ENCODE data around the gene LNX1.
A peak's percentile ranks its signal among the peaks of the same experiment; 100 is the strongest.

The LNX1 gene

GRCh38 chr4:53601251-53601764 is 10.0 kb upstream of the LNX1 start:
- FAIRE-seq: peak; percentile 62
- DNase-seq (ENCODE audit: insufficient read length, low spot score): peak; percentile 15

GRCh38 chr4:53599632-53600031 is 8.3 kb upstream of the LNX1 start:
- FAIRE-seq (no peak), DNase-seq (ENCODE audit: insufficient read length, low spot score) (no peak)

GRCh38 chr4:53598901-53599300 is 7.6 kb upstream of the LNX1 start:
- FAIRE-seq (no peak), DNase-seq (ENCODE audit: insufficient read length, low spot score) (no peak)

GRCh38 chr4:53598483-53598882 is 7.2 kb upstream of the LNX1 start:
- FAIRE-seq: no peak
- no peak for DNase-seq (ENCODE audit: insufficient read length, low spot score)

GRCh38 chr4:53596901-53597300 is 5.6 kb upstream of the LNX1 start:
- FAIRE-seq (no peak), DNase-seq (ENCODE audit: insufficient read length, low spot score) (no peak)

GRCh38 chr4:53595834-53596233 is 4.5 kb upstream of the LNX1 start:
- DNase-seq (ENCODE audit: insufficient read length, low spot score) (no peak), FAIRE-seq (no peak)

GRCh38 chr4:53595204-53595603 is 3.9 kb upstream of the LNX1 start:
- no peak for DNase-seq (ENCODE audit: insufficient read length, low spot score)
- FAIRE-seq: no peak

- FAIRE-seq: no peak
- no peak for DNase-seq (ENCODE audit: insufficient read length, low spot score)
These were observed 2.5 kb upstream of the LNX1 start for GRCh38 chr4:53593765-53594164.

GRCh38 chr4:53592686-53593501 is 1.6 kb upstream of the LNX1 start:
- no peak for DNase-seq (ENCODE audit: insufficient read length, low spot score)

GRCh38 chr4:53592122-53592521 is 836 bp upstream of the LNX1 start:
- FAIRE-seq (no peak), DNase-seq (ENCODE audit: insufficient read length, low spot score) (no peak)

More at GRCh38 chr4:53592686-53593501, 1.6 kb upstream of the LNX1 start:
- FAIRE-seq: no peak

- FAIRE-seq (no peak), DNase-seq (ENCODE audit: insufficient read length, low spot score) (no peak)
These were observed 1.1 kb downstream of the LNX1 start for GRCh38 chr4:53590187-53590586.

GRCh38 chr4:53589511-53589910 is 1.8 kb downstream of the LNX1 start:
- no peak for DNase-seq (ENCODE audit: insufficient read length, low spot score)
- no peak for FAIRE-seq

GRCh38 chr4:53587135-53587534 is 4.2 kb downstream of the LNX1 start:
- FAIRE-seq (no peak), DNase-seq (ENCODE audit: insufficient read length, low spot score) (no peak)

GRCh38 chr4:53586121-53586816 is 5.0 kb downstream of the LNX1 start:
- DNase-seq (ENCODE audit: insufficient read length, low spot score): no peak

GRCh38 chr4:53584658-53585057 is 6.6 kb downstream of the LNX1 start:
- DNase-seq (ENCODE audit: insufficient read length, low spot score): no peak
- FAIRE-seq: no peak

More at GRCh38 chr4:53586121-53586816, 5.0 kb downstream of the LNX1 start:
- no peak for FAIRE-seq

GRCh38 chr4:53583513-53583912 is 7.8 kb downstream of the LNX1 start:
- DNase-seq (ENCODE audit: insufficient read length, low spot score) (no peak), FAIRE-seq (no peak)

- DNase-seq (ENCODE audit: insufficient read length, low spot score) (no peak), FAIRE-seq (no peak)
These were observed 9.1 kb downstream of the LNX1 start for GRCh38 chr4:53582194-53582593.

- no peak for FAIRE-seq
- no peak for DNase-seq (ENCODE audit: insufficient read length, low spot score)
These were observed 11.0 kb downstream of the LNX1 start for GRCh38 chr4:53580274-53580673.

- DNase-seq (ENCODE audit: insufficient read length, low spot score) (no peak), FAIRE-seq (no peak)
These were observed 11.5 kb downstream of the LNX1 start for GRCh38 chr4:53579826-53580225.

- no peak for FAIRE-seq
These were observed 14.5 kb downstream of the LNX1 start for GRCh38 chr4:53576676-53577372.

GRCh38 chr4:53576071-53576617 is 15.1 kb downstream of the LNX1 start:
- DNase-seq (ENCODE audit: insufficient read length, low spot score): no peak
- no peak for FAIRE-seq

More at GRCh38 chr4:53576676-53577372, 14.5 kb downstream of the LNX1 start:
- no peak for DNase-seq (ENCODE audit: insufficient read length, low spot score)

All from GM19239 (cell line).